Measurements from ENCODE around the gene SLC39A11.
A peak's percentile ranks its signal among the peaks of the same experiment; 100 is the strongest.

The SLC39A11 gene

GRCh38 chr17:72677108-72677507 lies 415.4 kb downstream of the SLC39A11 start:
- in situ Hi-C loops (cut with HindIII; ENCODE audit: low pct_ligation_motif_present, low sequenced_read_pairs) = no loop called here
- Histone ChIP-seq H3K27me3 (replicated peaks) (no peaks in the 10 kb centered on the region), H3K27ac (no peak overlapping the region), H3K36me3 (replicated peaks) (no peaks in the 10 kb centered on the region), H3K4me3 (ENCODE audit: low read depth, low read length) (no peak overlapping the region)
- TF ChIP-seq CTCF (IDR thresholded peaks at IDR 0.05; ENCODE audit: low read depth, low read length, missing control alignments) = no peak
- no peak for DNase-seq

- in situ Hi-C loops (cut with HindIII; ENCODE audit: low pct_ligation_motif_present, low sequenced_read_pairs) = no loop called here
- TF ChIP-seq CTCF (IDR thresholded peaks at IDR 0.05; ENCODE audit: low read depth, low read length, missing control alignments) = no peak
- H3K36me3 ChIP-seq (replicated peaks) = no peaks in the 10 kb centered on the region
- no peak overlapping the region for H3K27ac ChIP-seq
- no peak for DNase-seq
- H3K27me3 ChIP-seq (replicated peaks) = no peaks in the 10 kb centered on the region
- H3K4me3 ChIP-seq (ENCODE audit: low read depth, low read length) = no peak overlapping the region
Observed at GRCh38 chr17:72672729-72673128, 419.8 kb downstream of the SLC39A11 start.

GRCh38 chr17:72671016-72671415 lies 421.5 kb downstream of the SLC39A11 start:
- H3K4me3 ChIP-seq (ENCODE audit: low read depth, low read length) = no peak overlapping the region
- no peaks in the 10 kb centered on the region for H3K27me3 ChIP-seq (replicated peaks)
- no peak overlapping the region for H3K27ac ChIP-seq
- H3K36me3 ChIP-seq (replicated peaks) = no peaks in the 10 kb centered on the region
- no peak for DNase-seq
- no peak for TF ChIP-seq CTCF (IDR thresholded peaks at IDR 0.05; ENCODE audit: low read depth, low read length, missing control alignments)
- in situ Hi-C loops (cut with HindIII; ENCODE audit: low pct_ligation_motif_present, low sequenced_read_pairs) = no loop called here

DNA sequence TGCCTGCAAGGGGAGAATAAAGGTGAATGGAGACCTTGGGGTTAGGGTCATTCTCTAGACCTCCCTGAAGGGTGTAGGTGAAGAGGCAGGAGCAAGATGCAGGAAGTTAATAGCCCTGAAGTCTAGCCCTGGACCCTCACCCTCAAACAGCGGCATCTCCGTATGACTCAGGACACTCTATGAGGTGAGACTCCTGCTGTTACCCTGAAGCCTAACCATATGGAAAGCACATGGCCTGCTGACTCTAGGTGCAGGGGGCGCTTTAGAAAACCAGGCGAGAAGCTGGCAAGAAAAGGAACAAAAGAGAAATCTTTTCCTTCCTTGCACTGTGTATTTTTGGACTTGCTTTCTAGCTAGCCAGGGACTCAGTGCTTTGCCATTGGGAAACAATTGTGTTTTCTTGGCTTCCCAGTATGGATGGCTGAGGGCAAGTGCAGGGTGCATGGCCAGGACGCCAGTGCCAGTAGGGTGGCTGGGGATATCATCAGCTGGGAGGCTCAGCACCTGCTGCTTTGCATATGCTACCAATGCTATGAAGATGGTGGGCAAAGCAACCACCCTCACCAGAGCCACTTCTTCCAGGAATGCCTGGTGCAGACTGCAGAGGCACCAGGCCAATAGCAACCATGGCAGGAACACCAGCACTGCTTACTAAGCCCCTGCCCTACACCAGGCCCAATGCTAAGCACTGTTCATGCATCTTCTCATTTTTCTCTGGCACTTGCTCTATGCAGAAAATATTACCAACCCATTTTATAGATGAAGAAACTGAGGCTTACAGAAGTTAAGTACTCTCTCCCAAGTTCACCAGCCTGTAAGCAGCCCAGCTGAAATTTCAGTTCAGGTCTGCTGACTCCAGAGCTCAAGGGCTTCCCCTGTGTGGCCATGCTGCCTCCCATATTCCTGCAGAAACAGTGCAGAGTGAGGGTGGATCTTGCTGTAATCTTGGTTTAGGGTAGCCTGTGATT lies 425.1 kb downstream of the SLC39A11 start:
- no peak for DNase-seq
- Histone ChIP-seq H3K4me3 (ENCODE audit: low read depth, low read length) (no peak overlapping the region), H3K36me3 (replicated peaks) (no peaks in the 10 kb centered on the region), H3K27ac (no peak overlapping the region), H3K27me3 (replicated peaks) (no peaks in the 10 kb centered on the region)
- no peak for TF ChIP-seq CTCF (IDR thresholded peaks at IDR 0.05; ENCODE audit: low read depth, low read length, missing control alignments)
- in situ Hi-C loops (cut with HindIII; ENCODE audit: low pct_ligation_motif_present, low sequenced_read_pairs) = no loop called here

DNA sequence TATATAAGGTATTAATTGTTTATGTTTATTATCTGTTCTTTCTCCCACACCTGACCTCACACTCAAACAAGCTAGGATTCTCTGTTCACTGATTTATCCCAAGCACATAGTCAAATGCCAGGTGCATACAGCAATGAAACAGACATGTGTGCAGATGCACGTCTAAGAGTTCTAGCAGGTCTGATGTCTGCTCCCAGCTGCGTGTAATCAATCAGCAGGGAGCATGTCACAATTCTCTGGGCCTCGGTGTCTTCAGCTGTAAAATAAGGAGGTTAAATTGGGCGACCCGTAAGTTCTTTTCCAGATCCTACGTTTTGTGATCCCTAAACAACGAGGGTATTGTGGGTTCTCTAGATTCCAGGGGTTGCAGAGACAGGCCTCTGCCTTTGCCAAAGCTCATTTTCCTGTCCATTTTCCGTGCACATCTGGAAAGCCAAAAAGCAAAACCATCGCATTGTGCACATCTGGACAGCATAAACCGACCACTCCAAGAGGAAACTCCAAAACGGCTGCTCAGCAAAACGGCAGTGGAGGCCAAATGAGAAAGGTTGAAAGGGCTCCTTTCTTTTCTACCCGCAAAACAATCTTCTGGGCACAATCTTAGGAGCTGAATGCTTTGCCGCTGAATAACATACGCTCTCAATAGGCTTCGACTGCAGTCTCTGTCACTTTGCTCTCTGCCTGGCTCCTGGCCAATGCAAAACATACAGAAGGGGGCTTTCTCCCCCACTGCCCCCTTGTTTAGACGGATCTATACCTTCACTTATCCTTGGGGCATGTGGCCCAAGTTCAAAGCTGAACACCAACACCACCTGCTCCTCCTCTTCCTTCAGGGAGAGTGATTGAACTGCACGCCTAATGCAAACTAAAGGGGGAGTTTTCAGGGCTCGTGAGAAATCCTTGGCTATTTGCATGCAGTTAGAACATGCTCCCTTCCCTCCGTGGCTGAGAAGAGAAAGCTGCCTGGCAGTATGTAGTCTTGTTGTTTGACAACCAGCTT lies 426.3 kb downstream of the SLC39A11 start:
- in situ Hi-C loops (cut with HindIII; ENCODE audit: low pct_ligation_motif_present, low sequenced_read_pairs) = no loop called here
- Histone ChIP-seq H3K36me3 (replicated peaks) (no peaks in the 10 kb centered on the region), H3K27ac (no peak overlapping the region), H3K27me3 (replicated peaks) (no peaks in the 10 kb centered on the region), H3K4me3 (ENCODE audit: low read depth, low read length) (no peak overlapping the region)
- TF ChIP-seq CTCF (IDR thresholded peaks at IDR 0.05; ENCODE audit: low read depth, low read length, missing control alignments) = no peak
- peak; percentile 20 for DNase-seq
